Mesenchymal stem cell (in vitro differentiated cells and primary cell): ENCODE results near the gene LBP.

Source experiments
- DNase-seq: peaks from one replicate; pipeline ENCODE4 v3.0.0-alpha.2; 2013
- H2AFZ ChIP-seq: one replicate; pipeline ENCODE4 v1.6.1; 2013; ENCODE audit warnings: low read depth, mild to moderate bottlenecking, control low read depth, inconsistent platforms, low read length, moderate library complexity
- H2AK5ac ChIP-seq: 2 replicates; pipeline ENCODE4 v1.6.1; 2013; ENCODE audit warnings: low read length, moderate library complexity, mild to moderate bottlenecking, inconsistent platforms; ENCODE audit not compliant: severe bottlenecking
- H2BK120ac ChIP-seq: one replicate; pipeline ENCODE4 v1.6.1; 2013; ENCODE audit warnings: low read depth, mild to moderate bottlenecking, inconsistent platforms, low read length, moderate library complexity
- H2BK12ac ChIP-seq, 2 experiments: one replicate each; pipeline ENCODE4 v1.6.1; 2013; ENCODE audit warnings: inconsistent platforms in 2 of 2, low read length in 2 of 2, mild to moderate bottlenecking in 2 of 2, moderate library complexity in 2 of 2, control low read depth in 1 of 2
- H2BK15ac ChIP-seq: one replicate; pipeline ENCODE4 v1.6.1; 2013; ENCODE audit warnings: mild to moderate bottlenecking, low read depth, inconsistent platforms; ENCODE audit not compliant: poor library complexity, severe bottlenecking
- H2BK5ac ChIP-seq: 2 replicates; pipeline ENCODE4 v1.6.1; 2013; ENCODE audit warnings: low read depth, mild to moderate bottlenecking, low read length, control low read depth, inconsistent platforms; ENCODE audit not compliant: poor library complexity, severe bottlenecking
- H3K14ac ChIP-seq, 2 experiments: one replicate each; pipeline ENCODE4 v1.6.1; 2013; ENCODE audit warnings: inconsistent platforms in 2 of 2, low read length in 2 of 2, control low read depth in 1 of 2, mild to moderate bottlenecking in 1 of 2, moderate library complexity in 1 of 2
- H3K18ac ChIP-seq, 2 experiments: one replicate each; pipeline ENCODE4 v1.6.1; 2013; ENCODE audit warnings: inconsistent platforms in 2 of 2, low read length in 2 of 2, control low read depth in 1 of 2, low read depth in 1 of 2, mild to moderate bottlenecking in 1 of 2
- H3K23ac ChIP-seq, 2 experiments: one replicate each; pipeline ENCODE4 v1.6.1; 2013; ENCODE audit warnings: inconsistent platforms in 2 of 2, low read length in 2 of 2, mild to moderate bottlenecking in 2 of 2, moderate library complexity in 2 of 2, control low read depth in 1 of 2
- H3K27ac ChIP-seq: 2 replicates; pipeline ENCODE4 v1.5.1; 2013; ENCODE audit warnings: mild to moderate bottlenecking, moderate library complexity, low read length, control low read depth, inconsistent platforms; ENCODE audit not compliant: poor library complexity, severe bottlenecking
- H3K27me3 ChIP-seq, 2 experiments: 2 replicates each; pipeline versions ENCODE4 v1.6.1 to v1.7.0; 2013; ENCODE audit warnings: low read length in 2 of 2, mild to moderate bottlenecking in 2 of 2, moderate library complexity in 2 of 2, control low read depth in 1 of 2, inconsistent platforms in 1 of 2; ENCODE audit not compliant: control insufficient read depth in 1 of 2, insufficient read depth in 1 of 2
- H3K36me3 ChIP-seq, 2 experiments: 2 replicates each; pipeline versions ENCODE4 v1.6.1 to v1.7.0; 2013; ENCODE audit warnings: low read length in 2 of 2, control low read depth in 1 of 2, inconsistent platforms in 1 of 2, low read depth in 1 of 2, mild to moderate bottlenecking in 1 of 2; ENCODE audit not compliant: insufficient read depth in 2 of 2, control insufficient read depth in 1 of 2
- H3K4ac ChIP-seq, 2 experiments: one replicate each; pipeline ENCODE4 v1.6.1; 2013; ENCODE audit warnings: inconsistent platforms in 2 of 2, low read length in 2 of 2, mild to moderate bottlenecking in 2 of 2, moderate library complexity in 2 of 2, control low read depth in 1 of 2, low read depth in 1 of 2
- H3K4me1 ChIP-seq: 2 replicates; pipeline ENCODE4 v1.6.1; 2013; ENCODE audit warnings: low read depth, low read length, control low read depth; ENCODE audit not compliant: control insufficient read depth, insufficient read depth
- H3K4me2 ChIP-seq: 2 replicates; pipeline ENCODE4 v1.6.1; 2013; ENCODE audit warnings: low read length, mild to moderate bottlenecking, inconsistent platforms; ENCODE audit not compliant: poor library complexity, severe bottlenecking
- H3K4me3 ChIP-seq, 2 experiments: 2 replicates each; pipeline versions ENCODE4 v1.5.1 to v1.7.0; 2013; ENCODE audit warnings: low read length in 2 of 2, mild to moderate bottlenecking in 2 of 2, control low read depth in 1 of 2, low read depth in 1 of 2; ENCODE audit not compliant: insufficient read depth in 1 of 2
- H3K79me1 ChIP-seq: replicated peaks from 2 replicates; pipeline ENCODE4 v1.6.1; 2013; ENCODE audit warnings: mild to moderate bottlenecking, control low read depth, low read length, inconsistent platforms; ENCODE audit not compliant: poor library complexity, severe bottlenecking
- H3K9ac ChIP-seq: 2 replicates; pipeline ENCODE4 v1.7.0; 2013; ENCODE audit warnings: mild to moderate bottlenecking, low read length, moderate library complexity
- H3K9me3 ChIP-seq: 2 replicates; pipeline ENCODE4 v1.7.0; 2013; ENCODE audit warnings: mild to moderate bottlenecking, low read length; ENCODE audit not compliant: control insufficient read depth
- H4K8ac ChIP-seq: one replicate; pipeline ENCODE4 v1.6.1; 2013; ENCODE audit warnings: inconsistent platforms, mild to moderate bottlenecking, low read length, moderate library complexity
- H4K91ac ChIP-seq: one replicate; pipeline ENCODE4 v1.6.1; 2013; ENCODE audit warnings: mild to moderate bottlenecking, low read length, inconsistent platforms
- WGBS: methylation state at CpG from one replicate; pipeline ENCODE4 v1.1.7; 2013; ENCODE audit warnings: mixed read lengths; 5-methylcytosine and 5-hydroxymethylcytosine counted together

LBP gene

DNA sequence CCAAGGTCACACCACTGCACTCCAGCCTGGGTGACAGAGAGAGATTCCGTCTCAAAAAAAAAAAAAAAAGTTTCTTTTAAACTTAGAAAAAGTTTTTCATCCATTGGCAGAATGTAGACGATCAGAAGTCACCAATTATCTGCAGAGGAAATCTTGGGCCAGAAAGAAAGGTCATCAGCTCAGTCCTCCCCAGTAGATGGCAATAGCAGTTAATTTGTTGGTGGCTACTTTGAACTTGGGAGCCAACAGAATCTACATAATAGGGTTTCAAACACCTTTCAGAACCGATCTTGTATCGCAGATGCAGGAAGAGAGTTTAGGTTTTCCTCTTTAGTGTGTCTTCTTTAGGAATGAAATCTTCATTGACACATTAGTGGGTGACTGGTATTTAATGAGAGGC lies 41.7 kb downstream of the LBP start:
- no peak overlapping the region for H3K27ac ChIP-seq
- no peak overlapping the region for H4K8ac ChIP-seq
- H3K23ac ChIP-seq, result no peak overlapping the region
- H3K4ac ChIP-seq, result no peak overlapping the region
- no peak overlapping the region for H3K18ac ChIP-seq
- H3K36me3 ChIP-seq, result no peaks in the 10 kb centered on the region
- H2BK120ac ChIP-seq, result no peak overlapping the region
- WGBS, result 91% methylated on average over 4 of the region's 4 CpGs
- no peak overlapping the region for H2BK12ac ChIP-seq
- DNase-seq, result no peak
- no peak overlapping the region for H2AK5ac ChIP-seq
- no peak overlapping the region for H3K14ac ChIP-seq
- no peaks in the 10 kb centered on the region for H3K4me1 ChIP-seq
- peaks cover 41 to 68% of the 10 kb centered on the region in 2 experiments for H3K27me3 ChIP-seq
- H2BK5ac ChIP-seq, result no peak overlapping the region
- peaks cover 4% of the 10 kb centered on the region for H3K9me3 ChIP-seq
- H3K4me3 ChIP-seq, result no peak overlapping the region
- no peak overlapping the region for H3K9ac ChIP-seq
- H4K91ac ChIP-seq, result no peak overlapping the region
- no peaks in the 10 kb centered on the region for H3K79me1 ChIP-seq
- no peak overlapping the region for H2BK15ac ChIP-seq
- no peak overlapping the region for H2AFZ ChIP-seq
- no peak overlapping the region for H3K4me2 ChIP-seq

DNA sequence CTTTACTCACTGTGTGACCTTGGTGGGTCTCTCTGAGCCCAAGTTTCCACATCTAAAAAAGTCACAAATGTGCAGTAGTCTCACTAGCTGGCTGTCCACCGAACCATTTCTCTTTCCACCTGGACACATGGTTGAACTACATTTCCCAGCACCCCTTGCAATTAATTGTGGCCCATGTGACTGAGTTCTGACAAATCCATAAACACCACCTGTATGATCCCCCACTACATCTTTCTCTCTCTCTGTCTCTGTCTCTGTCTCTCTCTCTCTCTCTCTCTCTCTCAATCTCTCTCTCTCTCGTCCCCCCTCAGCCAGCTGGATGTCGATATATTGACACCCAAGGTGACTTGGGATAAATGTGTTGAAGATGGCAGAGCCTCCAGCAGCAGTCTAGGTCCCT lies 46.1 kb downstream of the LBP start:
- H3K4me3 ChIP-seq, result no peak overlapping the region
- H3K27ac ChIP-seq, result no peak overlapping the region
- no peaks in the 10 kb centered on the region for H3K4me1 ChIP-seq
- H3K9ac ChIP-seq, result no peak overlapping the region
- no peak overlapping the region for H3K18ac ChIP-seq
- no peak for DNase-seq
- H3K4ac ChIP-seq, result no peak overlapping the region
- no peaks in the 10 kb centered on the region for H3K79me1 ChIP-seq
- no peak overlapping the region for H2BK5ac ChIP-seq
- WGBS, result 62% methylated on average over 2 of the region's 3 CpGs
- no peak overlapping the region for H2BK15ac ChIP-seq
- no peak overlapping the region for H2AFZ ChIP-seq
- no peak overlapping the region for H3K14ac ChIP-seq
- no peak overlapping the region for H2BK120ac ChIP-seq
- H3K23ac ChIP-seq, result no peak overlapping the region
- no peak overlapping the region for H2AK5ac ChIP-seq
- H3K27me3 ChIP-seq, result peaks cover 26 to 54% of the 10 kb centered on the region in 2 experiments
- H3K9me3 ChIP-seq, result peaks cover 4% of the 10 kb centered on the region
- no peak overlapping the region for H2BK12ac ChIP-seq
- H4K91ac ChIP-seq, result no peak overlapping the region
- no peak overlapping the region for H3K4me2 ChIP-seq
- H3K36me3 ChIP-seq, result no peaks in the 10 kb centered on the region
- no peak overlapping the region for H4K8ac ChIP-seq

DNA sequence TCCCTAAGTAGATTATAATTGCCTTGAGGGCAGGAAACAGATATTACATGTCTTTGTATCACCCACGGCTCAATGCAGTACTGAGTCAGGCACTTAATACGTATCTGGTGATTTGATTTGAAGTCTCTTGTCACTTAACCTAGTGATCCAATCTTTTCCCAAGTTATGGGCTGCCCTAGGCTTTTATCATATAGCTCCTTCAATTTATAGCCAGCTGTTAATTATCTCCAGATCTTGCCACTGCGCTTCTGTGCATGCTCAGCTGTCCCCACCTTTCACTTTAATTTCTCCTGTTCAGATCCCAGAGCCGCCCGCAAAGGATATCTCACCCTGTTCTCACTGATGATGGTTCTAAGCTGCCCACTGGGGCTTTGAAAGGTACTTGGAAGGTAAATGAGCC lies 47.0 kb downstream of the LBP start:
- Histone ChIP-seq H3K4ac (no peak overlapping the region), H3K4me1 (no peaks in the 10 kb centered on the region), H2BK12ac (no peak overlapping the region), H3K27ac (no peak overlapping the region), H4K91ac (no peak overlapping the region), H2BK120ac (no peak overlapping the region), H3K36me3 (no peaks in the 10 kb centered on the region), H3K23ac (no peak overlapping the region), H4K8ac (no peak overlapping the region), H3K4me3 (no peak overlapping the region), H3K14ac (no peak overlapping the region), H3K4me2 (no peak overlapping the region), H3K9me3 (peaks cover 4% of the 10 kb centered on the region), H2BK15ac (no peak overlapping the region), H2BK5ac (no peak overlapping the region), H3K9ac (no peak overlapping the region), H3K27me3 (peaks cover 26 to 50% of the 10 kb centered on the region in 2 experiments), H2AFZ (no peak overlapping the region), H3K79me1 (no peaks in the 10 kb centered on the region), H3K18ac (no peak overlapping the region), H2AK5ac (no peak overlapping the region)
- DNase-seq, result no peak
- 90% methylated on average over 5 of the region's 5 CpGs for WGBS

DNA sequence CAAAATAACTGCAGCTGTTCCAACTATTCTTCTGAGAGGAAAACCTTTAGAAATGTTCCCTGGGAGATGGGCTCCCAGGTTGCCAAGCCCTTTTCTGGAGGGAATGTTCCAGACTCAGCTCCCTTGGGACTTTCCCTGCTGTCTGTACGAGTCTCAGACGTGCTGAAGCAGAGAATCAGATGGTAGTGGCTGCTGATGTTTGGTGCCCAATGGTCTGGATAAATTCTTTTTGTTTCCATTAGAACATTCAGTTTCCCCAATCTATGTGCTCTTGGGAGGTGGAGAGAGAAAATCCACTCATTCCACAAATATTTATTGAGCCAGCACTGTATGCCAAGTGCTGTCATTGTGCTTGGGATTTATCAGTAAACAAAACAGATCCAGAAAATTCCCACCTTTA lies 48.9 kb downstream of the LBP start:
- Histone ChIP-seq H3K9ac (no peak overlapping the region), H2BK15ac (no peak overlapping the region), H4K8ac (no peak overlapping the region), H3K36me3 (no peaks in the 10 kb centered on the region), H3K23ac (no peak overlapping the region), H3K4ac (no peak overlapping the region), H3K18ac (no peak overlapping the region), H2BK12ac (no peak overlapping the region), H2BK5ac (no peak overlapping the region), H3K9me3 (no peaks in the 10 kb centered on the region), H2BK120ac (no peak overlapping the region), H2AK5ac (no peak overlapping the region), H3K79me1 (no peaks in the 10 kb centered on the region), H3K27me3 (peaks cover 11 to 34% of the 10 kb centered on the region in 2 experiments), H3K4me2 (no peak overlapping the region), H3K27ac (no peak overlapping the region), H3K14ac (no peak overlapping the region), H2AFZ (no peak overlapping the region), H4K91ac (no peak overlapping the region), H3K4me3 (no peak overlapping the region), H3K4me1 (no peaks in the 10 kb centered on the region)
- no CpG with 5 or more reads among the region's 2 CpGs for WGBS
- DNase-seq, result peak; percentile 36
